ENCODE data around the gene UCMA.
"Not testable (repeated sequence)": the region's sequence is repeated elsewhere in the genome, so short reads cannot be mapped to it uniquely, and the experiment has no call there.

- not testable (repeated sequence) for TF ChIP-seq POLR2A, CTCF (IDR thresholded peaks at IDR 0.05)
Measured at GRCh38 chr10:13234736-13235135, 562 bp upstream of the UCMA start.
